PC-9 (cell line): Measurements from ENCODE around the gene OGG1. TPM values are rescaled to one million over a fixed set of nuclear protein-coding genes. Genes with fewer than 3 reads are reported as not detected.

ENCODE experiments used
- BruUV-seq: library from RNA; stranded (reverse); fragments of 400-500 nt; replicated peaks from 2 replicates; lab custom pipeline; 2021; lab: Mats Ljungman, UMichigan
- CTCF ChIA-PET: fragments of 300-600 bp; sonication (Branson Sonifier 250); formaldehyde crosslinking; loops from one replicate; lab custom pipeline; 2022; ENCODE audit warnings: antibody characterized with exemption; lab: Charles Lee
- POLR2A ChIA-PET: fragments of 300-600 bp; sonication (Branson Sonifier 250); formaldehyde crosslinking; loops from one replicate; lab custom pipeline; 2022; ENCODE audit warnings: antibody characterized with exemption; ENCODE audit not compliant: unreplicated experiment; lab: Charles Lee
- DNase-seq, 2 experiments: peaks; one replicate each; pipeline versions ENCODE4 v3.0.0 to v3.0.0-alpha.2; 2015 to 2022; ENCODE audit warnings: mixed read lengths in 1 of 2
- H2AFZ ChIP-seq: fragments of 200-600 bp; sonication (generic); 2 replicates; pipeline ENCODE4 v1.8.1; 2017; ENCODE audit warnings: antibody characterized with exemption
- H3F3A ChIP-seq: fragments of 200-600 bp; sonication (generic); 2 replicates; pipeline ENCODE4 v1.8.1; 2017; ENCODE audit warnings: antibody characterized with exemption, mild to moderate bottlenecking, low read depth; ENCODE audit not compliant: insufficient read depth
- H3K27ac ChIP-seq: fragments of 200-600 bp; sonication (generic); 2 replicates; pipeline ENCODE4 v1.6.1; 2016; ENCODE audit warnings: mixed run types
- H3K27me3 ChIP-seq: fragments of 200-600 bp; sonication (generic); 2 replicates; pipeline ENCODE4 v1.6.1; 2016; ENCODE audit warnings: low read depth, mixed run types; ENCODE audit not compliant: insufficient read depth
- H3K36me3 ChIP-seq: fragments of 200-600 bp; sonication (generic); 2 replicates; pipeline ENCODE4 v1.6.1; 2016; ENCODE audit warnings: low read depth, mixed run types
- H3K4me1 ChIP-seq: fragments of 200-600 bp; sonication (generic); replicated peaks from 2 replicates; pipeline ENCODE4 v1.6.1; 2016; ENCODE audit warnings: mixed run types; ENCODE audit not compliant: insufficient read depth
- H3K4me2 ChIP-seq: fragments of 200-600 bp; sonication (generic); 2 replicates; pipeline ENCODE4 v1.6.1; 2017; ENCODE audit warnings: mixed run types
- H3K4me3 ChIP-seq: fragments of 200-600 bp; sonication (generic); 2 replicates; pipeline ENCODE4 v1.6.1; 2016; ENCODE audit warnings: mixed run types
- H3K79me2 ChIP-seq: fragments of 200-600 bp; sonication (generic); 2 replicates; pipeline ENCODE4 v1.6.1; 2017; ENCODE audit warnings: low read depth, mixed run types
- H3K9me2 ChIP-seq: fragments of 200-600 bp; sonication (generic); 2 replicates; pipeline ENCODE4 v1.8.1; 2017; ENCODE audit warnings: mild to moderate bottlenecking; ENCODE audit not compliant: insufficient read depth
- H3K9me3 ChIP-seq: fragments of 200-600 bp; sonication (generic); 2 replicates; pipeline ENCODE4 v1.8.1; 2016; ENCODE audit warnings: low read depth; ENCODE audit not compliant: insufficient read depth
- H4K20me1 ChIP-seq: fragments of 200-600 bp; sonication (generic); 2 replicates; pipeline ENCODE4 v1.8.1; 2017; ENCODE audit not compliant: insufficient read depth
- CTCF ChIP-seq: fragments of 200-600 bp; sonication (generic); conservative IDR thresholded peaks from 2 replicates; pipeline ENCODE4 v1.6.1; 2017; ENCODE audit warnings: mixed run types, antibody characterized with exemption, mild to moderate bottlenecking, moderate library complexity
- EZH2 ChIP-seq: fragments of 200-600 bp; sonication (generic); IDR thresholded peaks from 2 replicates; pipeline ENCODE4 v1.8.0; 2017; ENCODE audit warnings: antibody characterized with exemption, low read depth
- intact Hi-C: fragments of 100-400 bp; cut with micrococcal nuclease; formaldehyde crosslinking; loops from one replicate; pipeline ENCODE4 v1.10.0; 2022; ENCODE audit not compliant: unreplicated experiment
- total RNA-seq: library from RNA; stranded (reverse); gene quantifications from 2 replicates; pipeline ENCODE4 v1.2.3, GENCODE V29; 2021

The OGG1 gene
- total RNA-seq, 1 experiment from 2014 or later: 22.1 TPM

GRCh38 chr3:9748031-9748430, 1.7 kb upstream of the OGG1 start:
- intact Hi-C loops: loop anchor here (10.0 kb wide), 1 partner anchor 577 kb away; the partner anchor contains the start of gene SEC13
- CTCF ChIA-PET: no interaction called here

GRCh38 chr3:9749296-9749644, 482 bp upstream of the OGG1 start:
- Histone ChIP-seq H3K27ac (no peak overlapping the region; the same call in 1 of the 2 replicates), H3K4me1 (peaks cover 14% of the 10 kb centered on the region), H3F3A (peaks cover 18% of the 10 kb centered on the region), H2AFZ (peak overlapping the region; percentile 96), H3K36me3 (0 out of 2 replicates have a peak, but pooled peaks cover 12% of the 10 kb centered on the region), H3K9me3 (no peaks in the 10 kb centered on the region), H3K79me2 (peaks cover 10% of the 10 kb centered on the region; the same call in 1 of the 2 replicates), H3K27me3 (no peaks in the 10 kb centered on the region), H3K4me2 (peak overlapping the region; percentile 96), H4K20me1 (no peaks in the 10 kb centered on the region), H3K9me2 (no peaks in the 10 kb centered on the region), H3K4me3 (peak overlapping the region; percentile 59)
- BruUV-seq: no TSS peak
- CTCF ChIA-PET: interaction anchor here (0.5 to 0.6 kb wide), 2 partner anchors 196 to 549 kb away, joined by 4 to 7 read pairs; no protein-coding TSS in a partner anchor
- POLR2A ChIA-PET: interaction anchor here (0.6 to 0.7 kb wide), 2 partner anchors 60 to 710 kb away, joined by 4 to 5 read pairs; no protein-coding TSS in a partner anchor
- no peak for TF ChIP-seq CTCF
- no peak for TF ChIP-seq EZH2
- intact Hi-C loops: loop anchor here (1.0 to 10.0 kb wide), 3 partner anchors 18 to 576 kb away; partner anchors contain the start of genes BRPF1 and SEC13
- DNase-seq: no peak

More at GRCh38 chr3:9748031-9748430, 1.7 kb upstream of the OGG1 start:
- POLR2A ChIA-PET: interaction anchor here (0.7 kb wide), 1 partner anchor 409 kb away, joined by 7 read pairs; no protein-coding TSS in a partner anchor
- no peak for TF ChIP-seq EZH2
- TF ChIP-seq CTCF: no peak
- H3K4me3 ChIP-seq: no peak overlapping the region
- H3K36me3 ChIP-seq: 0 out of 2 replicates have a peak, but pooled peaks cover 12% of the 10 kb centered on the region
- H3K27ac ChIP-seq: no peak overlapping the region
- no peaks in the 10 kb centered on the region for H3K9me3 ChIP-seq
- no peaks in the 10 kb centered on the region for H3K27me3 ChIP-seq
- no peaks in the 10 kb centered on the region for H3K9me2 ChIP-seq
- no peak overlapping the region for H2AFZ ChIP-seq
- no peaks in the 10 kb centered on the region for H4K20me1 ChIP-seq
- peaks cover 10% of the 10 kb centered on the region; the same call in 1 of the 2 replicates for H3K79me2 ChIP-seq
- no TSS peak for BruUV-seq
- no peak for DNase-seq
- H3K4me1 ChIP-seq: peaks cover 14% of the 10 kb centered on the region
- no peak overlapping the region for H3K4me2 ChIP-seq
- H3F3A ChIP-seq: peaks cover 20% of the 10 kb centered on the region

- CTCF ChIA-PET: no interaction called here
- DNase-seq: no peak
- BruUV-seq: TSS peak; percentile 32
Observed at GRCh38 chr3:9750556-9751411, 1.0 kb downstream of the OGG1 start.

More at GRCh38 chr3:9750556-9751411, 1.0 kb downstream of the OGG1 start:
- peak overlapping the region; percentile 96 for H3K4me2 ChIP-seq
- no peak overlapping the region for H3K27ac ChIP-seq
- H4K20me1 ChIP-seq: no peaks in the 10 kb centered on the region
- intact Hi-C loops: loop anchor here (2.0 kb wide), 1 partner anchor 42 kb away; the partner anchor contains the start of genes ARPC4 and TADA3
- no peaks in the 10 kb centered on the region for H3K27me3 ChIP-seq
- no peak for TF ChIP-seq CTCF
- no peak for TF ChIP-seq EZH2
- H3K79me2 ChIP-seq: peaks cover 10% of the 10 kb centered on the region; the same call in 1 of the 2 replicates
- peaks cover 14% of the 10 kb centered on the region for H3K4me1 ChIP-seq
- H3K9me2 ChIP-seq: no peaks in the 10 kb centered on the region
- H3K4me3 ChIP-seq: peak overlapping the region; percentile 59
- H3K9me3 ChIP-seq: no peaks in the 10 kb centered on the region
- 0 out of 2 replicates have a peak, but pooled peaks cover 7% of the 10 kb centered on the region for H3K36me3 ChIP-seq
- POLR2A ChIA-PET: no interaction called here
- peaks cover 24% of the 10 kb centered on the region for H3F3A ChIP-seq
- peak overlapping the region; percentile 96 for H2AFZ ChIP-seq
